ENCODE data around the gene SULT1C2. TPM values are rescaled to one million over a fixed set of nuclear protein-coding genes. Genes with fewer than 3 reads are reported as not detected.

The SULT1C2 gene
- total and polyA plus RNA-seq, 2 of the 13 experiments (the other 11 are each of a cell fraction or from before 2014, with no cell fraction given): 4.0 to 6.2 TPM

GRCh38 chr2:108288534-108289106 lies at the start of gene SULT1C2 (continued):
- TF ChIP-seq NR2F1 (CRISPR knock-in tag; IDR thresholded peaks at IDR 0.05) (peak in 1 of 2 experiments; percentile 42; a peak in 1 of 4 replicates), KLF15 (CRISPR knock-in tag; IDR thresholded peaks at IDR 0.05; ENCODE audit: borderline replicate concordance) (no peak), ZNF562 (CRISPR knock-in tag; IDR thresholded peaks at IDR 0.05; ENCODE audit: borderline replicate concordance) (no peak), HHEX (CRISPR knock-in tag; IDR thresholded peaks at IDR 0.05) (0 out of 2 replicates have a peak, but pooled peaks have one; percentile 42), TBX2 (CRISPR knock-in tag; IDR thresholded peaks at IDR 0.05; ENCODE audit: borderline replicate concordance) (peak; percentile 64), RAD21 (CRISPR knock-in tag; IDR thresholded peaks at IDR 0.05) (no peak), PHF21A (CRISPR knock-in tag; IDR thresholded peaks at IDR 0.05) (peak; percentile 61; the same call in 1 of the 2 replicates), ZNF142 (CRISPR knock-in tag; IDR thresholded peaks at IDR 0.05) (no peak), ZBTB21 (CRISPR knock-in tag; IDR thresholded peaks at IDR 0.05) (no peak), ZNF747 (CRISPR knock-in tag; IDR thresholded peaks at IDR 0.05; ENCODE audit: borderline replicate concordance) (0 out of 2 replicates have a peak, but pooled peaks have one; percentile 37), MAX (IDR thresholded peaks at IDR 0.05) (peak; percentile 64), NCOR1 (IDR thresholded peaks at IDR 0.05; ENCODE audit: borderline replicate concordance, low read length) (no peak; the same call in 1 of the 2 replicates), TFE3 (CRISPR knock-in tag; IDR thresholded peaks at IDR 0.05) (peak; percentile 95), EP300 (IDR thresholded peaks at IDR 0.05; ENCODE audit: low read depth in 2 of 2, low read length in 2 of 2) (peak in 1 of 2 experiments; percentile 13; a peak in 1 of 4 replicates), EP300 (CRISPR knock-in tag; IDR thresholded peaks at IDR 0.05; ENCODE audit: borderline replicate concordance) (no peak), POLR2A (IDR thresholded peaks at IDR 0.05; ENCODE audit: insufficient read depth in 1 of 2, low read depth in 2 of 2, low read length in 2 of 2) (peak; percentile 18 to 53; a peak in 1 of 4 replicates), PAXIP1 (CRISPR knock-in tag; conservative IDR thresholded peaks at IDR 0.05) (peak; percentile 71), PPARG (CRISPR knock-in tag; conservative IDR thresholded peaks at IDR 0.05) (no peak; the same call in 1 of the 2 replicates), MIER3 (CRISPR knock-in tag; IDR thresholded peaks at IDR 0.05; ENCODE audit: borderline replicate concordance) (peak; percentile 43; the same call in 1 of the 2 replicates)
